Measurements from ENCODE around the gene THSD7A. TPM values are rescaled to one million over a fixed set of nuclear protein-coding genes. Genes with fewer than 3 reads are reported as not detected.

Gene THSD7A
- total and polyA plus RNA-seq, 9 of the 15 experiments (the other 6 are each of a cell fraction or from before 2014, with no cell fraction given) = 0.01 to 0.02 TPM; not detected in 7

GRCh38 chr7:11742496-11742895 is 89.5 kb downstream of the THSD7A start (continued):
- no peak for TF ChIP-seq HMGXB4 (CRISPR knock-in tag; IDR thresholded peaks at IDR 0.05)
- TF ChIP-seq CREB3L1 (IDR thresholded peaks at IDR 0.05; ENCODE audit: borderline replicate concordance, low read depth) = no peak
- no peak for TF ChIP-seq ZNF184 (CRISPR knock-in tag; IDR thresholded peaks at IDR 0.05)
- TF ChIP-seq TCF15 (CRISPR knock-in tag; IDR thresholded peaks at IDR 0.05) = no peak

GRCh38 chr7:11737723-11738122 is 94.3 kb downstream of the THSD7A start:
- in situ Hi-C loops (cut with MboI) = no loop called here

More at GRCh38 chr7:11737723-11738122, 94.3 kb downstream of the THSD7A start:
- Histone ChIP-seq H3K36me3 (ENCODE audit: control insufficient read depth, insufficient read depth, low read length) (no peaks in the 10 kb centered on the region), H3K4me3 (no peak overlapping the region), H2AFZ (ENCODE audit: low read depth, low read length) (no peak overlapping the region), H3K9me1 (ENCODE audit: control insufficient read depth, insufficient read depth, low read length) (no peaks in the 10 kb centered on the region), H3K79me2 (ENCODE audit: control insufficient read depth, insufficient read depth, low read length) (no peaks in the 10 kb centered on the region), H4K20me1 (replicated peaks; ENCODE audit: control insufficient read depth, insufficient read depth, low read length) (no peaks in the 10 kb centered on the region), H3K4me2 (ENCODE audit: insufficient read depth, low read length) (no peak overlapping the region), H3K4me1 (replicated peaks in 1 of 2; ENCODE audit: control insufficient read depth in 2 of 2, insufficient read depth in 2 of 2, low read length in 2 of 2) (no peaks in the 10 kb centered on the region), H3K9ac (ENCODE audit: insufficient read depth in 1 of 2, low read depth in 2 of 2, low read length in 2 of 2) (no peak overlapping the region), H3K9me3 (replicated peaks; ENCODE audit: control insufficient read depth, insufficient read depth, low read depth, low read length) (0 out of 2 replicates have a peak, but pooled peaks cover 3% of the 10 kb centered on the region), H3K27ac (ENCODE audit: extremely low read depth, low read depth, low read length) (no peak overlapping the region), H3K27me3 (ENCODE audit: control insufficient read depth in 2 of 2, insufficient read depth in 2 of 2, low read length in 2 of 2) (no peaks in the 10 kb centered on the region)
- ChIA-PET POLR2A (no interaction called here), CTCF (ENCODE audit: low intra/inter-chr PET ratio) (no interaction called here)
- no peak for TF ChIP-seq ZNF780A (CRISPR knock-in tag; IDR thresholded peaks at IDR 0.05)
- TF ChIP-seq MGA (IDR thresholded peaks at IDR 0.05) = no peak
- intact Hi-C loops (cut with micrococcal nuclease) = no loop called here
- no peak for DNase-seq (ENCODE audit: extremely low read depth in 1 of 4, low spot score in 3 of 4)
- no peak for FAIRE-seq
- no peak for ATAC-seq
- no TSS peak for BruUV-seq (replicated peaks)
